CD4-positive, alpha-beta T cell treated with Interleukin-6 for 4 hours (primary cell): ENCODE measurements around the gene PCDH10.

Experiments used
- DNase-seq: peaks from one replicate; pipeline ENCODE4 v3.0.0-alpha.2; 2020; ENCODE audit warnings: mixed read lengths

PCDH10 gene

GRCh38 chr4:133149932-133150471, 908 bp downstream of the PCDH10 start:
- no peak for DNase-seq

GRCh38 chr4:133150486-133151340, 1.6 kb downstream of the PCDH10 start:
- DNase-seq: no peak

GRCh38 chr4:133151341-133151690, 2.2 kb downstream of the PCDH10 start:
- no peak for DNase-seq

- DNase-seq: no peak
Measured at GRCh38 chr4:133151691-133152329, 2.7 kb downstream of the PCDH10 start.

- no peak for DNase-seq
Measured at GRCh38 chr4:133152330-133152821, 3.3 kb downstream of the PCDH10 start.

GRCh38 chr4:133152831-133153481, 3.9 kb downstream of the PCDH10 start:
- DNase-seq: no peak

- DNase-seq: no peak
Measured at GRCh38 chr4:133154725-133155124, 5.6 kb downstream of the PCDH10 start.

- DNase-seq: no peak
Measured at GRCh38 chr4:133156096-133156495, 7.0 kb downstream of the PCDH10 start.

GRCh38 chr4:133156556-133156955, 7.5 kb downstream of the PCDH10 start:
- no peak for DNase-seq

GRCh38 chr4:133157460-133158160, 8.5 kb downstream of the PCDH10 start:
- no peak for DNase-seq

- no peak for DNase-seq
Measured at GRCh38 chr4:133160853-133161252, 11.8 kb downstream of the PCDH10 start.

GRCh38 chr4:133161570-133162295, 12.6 kb downstream of the PCDH10 start:
- no peak for DNase-seq

- DNase-seq: no peak
Measured at GRCh38 chr4:133162941-133163340, 13.8 kb downstream of the PCDH10 start.

GRCh38 chr4:133178956-133179355, 29.9 kb downstream of the PCDH10 start:
- DNase-seq: no peak

- DNase-seq: no peak
Measured at GRCh38 chr4:133186210-133186609, 37.1 kb downstream of the PCDH10 start.

GRCh38 chr4:133186845-133187244, 37.8 kb downstream of the PCDH10 start:
- no peak for DNase-seq

GRCh38 chr4:133188433-133189146, 39.5 kb downstream of the PCDH10 start:
- no peak for DNase-seq

GRCh38 chr4:133189147-133189517, 40.0 kb downstream of the PCDH10 start:
- no peak for DNase-seq

- no peak for DNase-seq
Measured at GRCh38 chr4:133190098-133190497, 41.0 kb downstream of the PCDH10 start.

- no peak for DNase-seq
Measured at GRCh38 chr4:133208694-133209285, 59.7 kb downstream of the PCDH10 start.

- DNase-seq: no peak
Measured at GRCh38 chr4:133233922-133234321, 84.8 kb downstream of the PCDH10 start.
